Glutamatergic neuron (in vitro differentiated cells): ENCODE data around the gene TMEM196. TPM values are rescaled to one million over a fixed set of nuclear protein-coding genes. Genes with fewer than 3 reads are reported as not detected.

Experiments
- DNase-seq: peaks from one replicate; pipeline ENCODE4 v3.0.0; 2022
- H3K27ac Mint-ChIP-seq: one replicate; pipeline ENCODE4 v1.8.0; 2020; ENCODE audit warnings: mild to moderate bottlenecking, mixed read lengths, inconsistent platforms; ENCODE audit not compliant: unreplicated experiment
- H3K27me3 Mint-ChIP-seq: one replicate; pipeline ENCODE4 v1.8.0; 2020; ENCODE audit warnings: mild to moderate bottlenecking, moderate library complexity, mixed read lengths, inconsistent platforms; ENCODE audit not compliant: unreplicated experiment
- H3K36me3 Mint-ChIP-seq: one replicate; pipeline ENCODE4 v1.8.0; 2020; ENCODE audit warnings: mild to moderate bottlenecking, mixed read lengths, inconsistent platforms; ENCODE audit not compliant: unreplicated experiment
- H3K4me1 Mint-ChIP-seq: one replicate; pipeline ENCODE4 v1.8.0; 2020; ENCODE audit warnings: mild to moderate bottlenecking, low read depth, mixed read lengths, inconsistent platforms; ENCODE audit not compliant: unreplicated experiment
- H3K4me3 Mint-ChIP-seq: one replicate; pipeline ENCODE4 v1.8.0; 2020; ENCODE audit warnings: mild to moderate bottlenecking, mixed read lengths, inconsistent platforms; ENCODE audit not compliant: unreplicated experiment
- H3K9me3 Mint-ChIP-seq: one replicate; pipeline ENCODE4 v1.8.0; 2020; ENCODE audit warnings: mild to moderate bottlenecking, moderate library complexity, mixed read lengths, inconsistent platforms; ENCODE audit not compliant: unreplicated experiment
- total RNA-seq: library from RNA; stranded (reverse); fragmentation: NEBNext Ultra II Directional; extraction: Animal tissue kit (Norgen Biotek cat#: 25700); gene quantifications from one replicate; pipeline ENCODE4 v1.2.1, GENCODE V29; 2021; ENCODE audit not compliant: unreplicated experiment
- TF ChIP-seq, protein P1 (sequence below): fragments of 200-600 bp; sonication (generic); IDR thresholded peaks from one replicate; pipeline ENCODE4 v1.5.0; 2021; ENCODE audit not compliant: partially characterized antibody, unreplicated experiment

The TMEM196 gene
- total RNA-seq, 1 donor from 2014 or later = 3.6 TPM

DNA sequence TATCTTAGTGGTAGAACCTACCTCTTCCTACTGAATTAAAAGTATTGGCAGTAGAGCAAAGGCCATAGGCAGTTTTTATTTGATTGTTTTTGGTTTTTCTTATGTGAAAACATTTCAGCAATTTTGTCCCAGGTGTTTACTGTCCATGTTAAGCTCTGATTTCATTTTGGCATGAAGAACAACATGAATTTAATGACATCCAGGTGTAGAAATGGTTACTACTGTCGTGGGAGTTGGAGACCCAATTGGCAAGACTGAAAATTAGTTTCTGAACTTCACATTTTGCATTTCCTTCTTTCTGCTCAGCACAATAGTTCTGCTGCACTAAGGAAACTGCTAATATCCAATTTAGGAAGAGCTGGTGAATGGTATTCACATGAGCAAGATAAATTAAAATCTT lies 38.0 kb upstream of the TMEM196 start:
- Mint-ChIP-seq H3K36me3 (no peaks in the 10 kb centered on the region), H3K9me3 (no peaks in the 10 kb centered on the region), H3K4me3 (no peak overlapping the region), H3K27me3 (no peaks in the 10 kb centered on the region), H3K27ac (no peak overlapping the region), H3K4me1 (no peaks in the 10 kb centered on the region)
- no peak for DNase-seq
- TF ChIP-seq, protein P1, sequence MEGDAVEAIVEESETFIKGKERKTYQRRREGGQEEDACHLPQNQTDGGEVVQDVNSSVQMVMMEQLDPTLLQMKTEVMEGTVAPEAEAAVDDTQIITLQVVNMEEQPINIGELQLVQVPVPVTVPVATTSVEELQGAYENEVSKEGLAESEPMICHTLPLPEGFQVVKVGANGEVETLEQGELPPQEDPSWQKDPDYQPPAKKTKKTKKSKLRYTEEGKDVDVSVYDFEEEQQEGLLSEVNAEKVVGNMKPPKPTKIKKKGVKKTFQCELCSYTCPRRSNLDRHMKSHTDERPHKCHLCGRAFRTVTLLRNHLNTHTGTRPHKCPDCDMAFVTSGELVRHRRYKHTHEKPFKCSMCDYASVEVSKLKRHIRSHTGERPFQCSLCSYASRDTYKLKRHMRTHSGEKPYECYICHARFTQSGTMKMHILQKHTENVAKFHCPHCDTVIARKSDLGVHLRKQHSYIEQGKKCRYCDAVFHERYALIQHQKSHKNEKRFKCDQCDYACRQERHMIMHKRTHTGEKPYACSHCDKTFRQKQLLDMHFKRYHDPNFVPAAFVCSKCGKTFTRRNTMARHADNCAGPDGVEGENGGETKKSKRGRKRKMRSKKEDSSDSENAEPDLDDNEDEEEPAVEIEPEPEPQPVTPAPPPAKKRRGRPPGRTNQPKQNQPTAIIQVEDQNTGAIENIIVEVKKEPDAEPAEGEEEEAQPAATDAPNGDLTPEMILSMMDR = no peak

DNA sequence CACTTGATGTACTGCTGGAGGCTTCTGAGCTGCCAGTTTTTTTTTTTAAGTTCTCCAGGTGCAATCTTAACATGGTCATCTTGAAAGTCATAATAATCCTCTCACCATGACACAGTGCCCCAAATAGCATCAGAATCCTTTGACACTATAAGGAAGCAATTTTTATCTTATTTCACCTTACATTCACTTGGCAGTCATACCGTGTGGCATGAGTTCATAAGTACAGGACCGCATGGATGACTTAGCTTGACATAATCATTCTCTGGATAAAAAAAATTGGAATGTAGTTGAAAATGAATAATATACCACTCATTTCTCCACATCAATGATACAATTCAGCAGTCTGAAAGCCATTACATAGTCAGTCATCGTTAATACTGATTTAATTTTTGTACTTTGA lies 25.6 kb upstream of the TMEM196 start:
- TF ChIP-seq, protein P1 = no peak
- DNase-seq = no peak
- Mint-ChIP-seq H3K4me3 (no peak overlapping the region), H3K27me3 (no peaks in the 10 kb centered on the region), H3K36me3 (no peaks in the 10 kb centered on the region), H3K27ac (no peak overlapping the region), H3K9me3 (no peaks in the 10 kb centered on the region), H3K4me1 (no peaks in the 10 kb centered on the region)

DNA sequence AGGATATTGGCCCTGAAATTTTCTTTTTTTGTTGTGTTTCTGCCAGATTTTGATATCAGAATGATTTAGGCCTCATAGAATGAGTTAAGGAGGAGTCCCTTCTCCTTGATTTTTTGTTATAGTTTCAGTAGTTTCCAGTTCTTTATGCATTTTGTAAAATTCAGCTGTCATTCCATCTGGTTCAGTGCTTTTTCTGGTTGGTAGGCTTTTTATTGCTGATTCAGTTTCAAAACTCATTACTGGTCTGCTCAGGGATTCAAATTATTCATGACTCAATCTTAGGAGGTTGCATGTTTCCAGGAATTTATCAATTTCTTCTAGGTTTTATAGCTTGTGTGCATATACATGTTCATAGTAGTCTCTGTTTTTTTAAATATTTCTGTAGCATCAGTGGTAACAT lies 10.1 kb upstream of the TMEM196 start:
- DNase-seq = no peak
- H3K27ac Mint-ChIP-seq = no peak overlapping the region
- no peaks in the 10 kb centered on the region for H3K4me1 Mint-ChIP-seq
- no peaks in the 10 kb centered on the region for H3K36me3 Mint-ChIP-seq
- H3K4me3 Mint-ChIP-seq = no peak overlapping the region
- TF ChIP-seq, protein P1 = no peak
- H3K9me3 Mint-ChIP-seq = peaks cover 2% of the 10 kb centered on the region
- no peaks in the 10 kb centered on the region for H3K27me3 Mint-ChIP-seq

DNA sequence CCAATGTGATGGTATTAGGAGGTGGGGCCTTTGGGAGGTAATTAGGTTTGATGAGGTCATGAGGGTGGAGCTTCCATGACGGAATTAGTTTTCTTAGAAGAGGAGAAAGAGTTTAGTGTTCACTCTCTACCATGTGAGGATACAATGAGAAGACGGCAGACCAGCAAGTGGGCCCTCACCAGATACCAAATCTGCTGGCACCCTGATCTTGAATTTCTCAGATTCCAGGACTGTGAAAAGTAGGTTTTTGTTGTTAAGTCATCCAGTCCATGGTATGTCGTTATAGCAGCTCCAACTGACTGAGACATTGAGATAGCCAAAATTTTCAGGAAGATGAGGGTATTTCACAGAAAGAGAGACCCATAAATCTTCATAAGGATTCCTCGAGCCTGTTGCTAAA lies 3.6 kb upstream of the TMEM196 start:
- H3K27ac Mint-ChIP-seq = no peak overlapping the region
- H3K9me3 Mint-ChIP-seq = no peaks in the 10 kb centered on the region
- H3K4me3 Mint-ChIP-seq = no peak overlapping the region
- peaks cover 6% of the 10 kb centered on the region for H3K27me3 Mint-ChIP-seq
- H3K4me1 Mint-ChIP-seq = peaks cover 2% of the 10 kb centered on the region
- TF ChIP-seq, protein P1 = no peak
- no peaks in the 10 kb centered on the region for H3K36me3 Mint-ChIP-seq
- no peak for DNase-seq

DNA sequence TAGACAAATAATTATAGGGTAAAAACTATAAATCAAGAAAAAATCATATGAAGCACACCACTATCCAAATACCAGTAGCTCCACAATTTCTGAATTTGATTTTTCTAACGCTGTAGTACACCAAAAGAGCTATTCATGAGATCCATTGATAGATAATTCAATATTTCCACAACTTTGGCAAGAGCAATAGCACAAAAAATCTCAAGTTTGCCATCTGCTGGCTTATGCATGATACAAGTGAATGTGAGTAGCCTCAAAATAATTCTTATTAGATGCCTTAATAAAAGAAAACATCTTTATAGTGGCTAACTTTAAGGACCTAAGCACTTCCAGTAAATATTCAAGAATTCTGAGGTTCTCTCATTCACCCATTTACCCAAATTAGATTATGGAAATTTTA lies 2.2 kb upstream of the TMEM196 start:
- Mint-ChIP-seq H3K27me3 (peaks cover 6% of the 10 kb centered on the region), H3K4me3 (no peak overlapping the region), H3K36me3 (no peaks in the 10 kb centered on the region), H3K4me1 (peaks cover 2% of the 10 kb centered on the region), H3K27ac (no peak overlapping the region), H3K9me3 (no peaks in the 10 kb centered on the region)
- DNase-seq = no peak
- TF ChIP-seq, protein P1 = no peak
